Esophagus muscularis mucosa (tissue), 4 donors: ENCODE measurements around the gene PDX1.

ENCODE experiments used
- CTCF ChIP-seq, 3 experiments: fragments of 200-600 bp in 2 of 3; fragments of 450-650 bp in 1 of 3; sonication (generic) in 2 of 3; IDR thresholded peaks; one replicate each; pipeline ENCODE4 v1.5.1; 2017 to 2019; ENCODE audit warnings: antibody characterized with exemption in 3 of 3, mild to moderate bottlenecking in 2 of 3, moderate library complexity in 1 of 3
- EP300 ChIP-seq: sonication (generic); formaldehyde crosslinking; IDR thresholded peaks from one replicate; pipeline ENCODE4 v1.6.1; 2017; ENCODE audit warnings: antibody characterized with exemption
- POLR2A ChIP-seq: fragments of 450-650 bp; IDR thresholded peaks from one replicate; pipeline ENCODE4 v1.6.1; 2017; ENCODE audit warnings: antibody characterized with exemption, moderate library complexity, mild to moderate bottlenecking, low read depth
- POLR2AphosphoS5 ChIP-seq, 2 donors: sonication (generic); formaldehyde crosslinking; IDR thresholded peaks; one replicate each; pipeline ENCODE4 v1.6.1; 2017; ENCODE audit warnings: antibody characterized with exemption in 2 of 2

- TF ChIP-seq CTCF (IDR thresholded peaks at IDR 0.05): no peak
- no peak for TF ChIP-seq POLR2A
- TF ChIP-seq EP300: no peak
- TF ChIP-seq POLR2AphosphoS5 (IDR thresholded peaks at IDR 0.05): no peak
Observed at GRCh38 chr13:27919934-27920676, at the start of gene PDX1.
